IPS-11a (cell line): ENCODE data around the gene ETS1.

Experiments used
- H3K4me3 ChIP-seq: one replicate; pipeline ENCODE4 v1.5.1; 2013; ENCODE audit warnings: low read depth, low read length, control low read depth

Gene ETS1

DNA sequence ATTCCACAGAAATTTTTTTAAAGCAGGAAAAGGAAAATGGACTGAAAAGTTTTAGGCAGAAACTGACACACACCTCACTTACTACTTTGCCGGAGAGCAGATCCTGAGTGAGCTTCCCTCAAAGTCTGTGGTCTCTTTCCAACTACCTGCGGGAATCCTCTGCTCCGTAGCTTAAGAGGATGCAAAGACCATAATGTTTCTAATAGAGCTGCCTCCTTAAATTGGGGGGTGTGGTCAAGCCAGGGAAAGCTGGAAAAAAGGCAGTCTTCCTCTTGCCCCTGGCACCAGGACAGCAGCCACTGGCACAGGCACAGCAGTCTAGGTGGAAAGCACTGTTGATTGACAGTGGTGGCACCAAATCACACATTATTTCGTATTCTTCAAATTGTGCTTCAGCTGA is at the start of gene ETS1:
ETS1 (minus strand) TSS at position 144 of the 400 bp plus-strand sequence. CDS start 14,428 bp downstream, outside the sequence.
- peak within 1 kb of the TSS; percentile 55 for H3K4me3 ChIP-seq

DNA sequence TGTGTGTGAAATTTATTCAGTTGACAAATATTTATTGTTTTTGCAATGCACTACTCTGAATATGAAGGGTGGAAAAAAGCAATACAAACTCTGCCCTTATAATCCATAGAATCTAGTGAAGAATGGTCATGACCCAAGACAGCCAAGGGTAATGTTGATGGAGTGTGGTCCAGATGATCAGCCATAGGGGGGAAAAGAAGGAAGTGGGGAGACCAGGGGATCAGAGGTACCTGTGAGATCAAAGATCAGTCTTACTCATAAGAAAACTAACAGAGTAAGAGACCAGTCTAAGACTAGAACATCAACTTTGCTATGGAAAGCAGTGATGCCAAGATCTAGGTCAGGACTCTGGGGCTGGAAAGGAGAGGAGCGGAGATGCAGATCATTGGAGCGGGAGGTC is 47.0 kb upstream of the ETS1 start:
- H3K4me3 ChIP-seq: no peak overlapping the region

- H3K4me3 ChIP-seq: no peak overlapping the region
These were observed 46.1 kb upstream of the ETS1 start for GRCh38 chr11:128633384-128633965.

DNA sequence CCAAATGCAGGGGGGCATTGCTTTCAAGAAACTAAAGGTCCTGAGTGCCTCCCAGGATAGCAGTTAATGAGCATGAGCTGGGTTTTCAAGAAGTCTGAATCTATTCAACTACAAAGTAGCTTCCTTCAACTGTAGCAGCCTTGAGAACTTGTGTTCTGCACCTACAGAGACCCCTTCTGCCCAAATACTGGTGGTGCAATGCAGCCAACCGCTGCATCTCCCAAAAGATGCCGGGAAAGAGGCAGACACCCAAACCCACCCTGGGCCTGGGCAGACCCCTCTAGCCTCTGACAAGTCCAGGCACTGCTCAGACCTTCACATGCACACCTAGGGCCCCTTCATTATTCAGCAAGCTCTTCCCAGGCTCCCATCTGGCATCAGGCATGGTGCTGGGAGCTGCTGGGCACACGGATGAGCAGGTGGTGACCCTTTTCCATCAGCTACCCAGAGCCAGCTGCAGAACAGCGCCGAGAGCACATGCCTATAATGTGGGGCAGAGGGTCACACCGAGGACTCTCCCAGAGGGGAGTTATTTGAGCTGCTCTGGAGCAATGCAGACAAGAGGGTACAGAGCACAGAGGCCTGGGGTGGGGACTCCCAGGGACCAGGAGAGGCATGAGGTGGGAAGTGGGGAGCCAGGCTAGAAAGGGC is 44.9 kb upstream of the ETS1 start:
- H3K4me3 ChIP-seq: no peak overlapping the region

GRCh38 chr11:128630367-128631230 is 43.2 kb upstream of the ETS1 start:
- no peak overlapping the region for H3K4me3 ChIP-seq

GRCh38 chr11:128629516-128630106 is 42.3 kb upstream of the ETS1 start:
- no peak overlapping the region for H3K4me3 ChIP-seq

GRCh38 chr11:128628686-128629085 is 41.3 kb upstream of the ETS1 start:
- no peak overlapping the region for H3K4me3 ChIP-seq

- no peak overlapping the region for H3K4me3 ChIP-seq
These were observed 40.9 kb upstream of the ETS1 start for GRCh38 chr11:128628325-128628673.

DNA sequence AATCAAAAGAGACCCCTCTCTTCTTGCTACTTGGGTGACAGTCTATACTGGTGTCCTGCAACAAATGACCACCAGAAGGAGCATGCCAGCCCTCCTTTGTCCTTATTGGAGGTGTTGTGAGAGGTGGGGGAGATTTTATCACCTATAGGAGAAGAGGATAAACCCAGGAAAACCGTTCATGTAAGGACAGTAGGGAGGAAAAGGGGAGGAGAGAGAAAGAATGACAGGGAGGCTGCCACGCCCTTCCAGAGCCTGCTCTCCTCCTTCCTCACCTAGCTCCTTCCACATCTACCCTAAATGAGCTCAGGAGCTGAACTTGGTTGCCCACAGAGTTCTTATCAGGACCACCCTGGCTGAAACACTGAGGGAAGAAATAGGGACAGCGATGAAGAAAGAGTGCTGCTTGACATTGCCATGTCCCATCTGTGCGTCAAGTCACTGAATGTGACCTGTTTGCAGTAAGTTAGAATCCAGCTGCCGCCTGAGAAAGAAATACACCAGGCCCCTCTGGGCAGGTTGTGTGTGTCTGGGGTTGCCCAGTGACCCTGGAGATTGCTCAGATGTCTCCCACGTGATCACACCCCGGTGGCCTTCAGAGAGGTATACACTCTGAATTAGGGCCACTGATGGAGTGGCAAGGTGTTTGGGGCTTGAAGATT is 40.4 kb upstream of the ETS1 start:
- no peak overlapping the region for H3K4me3 ChIP-seq

DNA sequence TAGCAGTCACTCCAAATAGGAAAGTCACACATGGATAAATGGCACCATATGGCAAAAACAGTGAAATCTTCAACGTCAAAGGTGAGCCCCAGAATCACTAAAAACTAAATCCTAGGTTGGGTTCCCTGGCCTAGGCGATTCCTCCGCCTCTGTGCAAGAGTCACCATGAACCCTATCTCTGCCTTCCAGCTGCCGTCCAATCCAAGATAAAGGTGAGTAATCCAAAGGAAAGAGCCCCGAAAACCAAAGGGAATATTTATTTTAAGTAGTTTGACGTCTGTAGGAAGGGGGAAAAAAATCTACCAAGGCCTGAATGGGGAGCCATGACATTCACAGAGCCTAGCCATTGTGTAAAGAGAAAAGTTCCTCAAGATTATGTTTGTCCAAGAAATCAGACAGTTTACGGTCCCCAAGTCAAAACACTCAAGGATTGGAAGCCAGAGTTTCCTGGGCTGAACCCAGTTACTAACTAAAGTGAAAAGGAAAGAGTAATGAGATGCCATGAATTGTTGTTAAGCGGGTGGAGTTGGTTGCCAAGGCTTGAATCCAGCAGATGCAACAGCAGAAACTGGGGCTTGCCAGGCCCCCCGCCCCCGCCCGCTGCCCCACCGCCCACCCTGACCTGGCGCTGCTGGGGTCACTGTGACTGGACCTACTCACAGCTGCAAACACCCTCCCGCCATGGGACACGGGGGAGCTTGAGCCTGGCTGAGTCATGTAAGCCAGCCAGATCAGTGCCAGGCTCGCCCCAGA is 39.7 kb upstream of the ETS1 start:
- no peak overlapping the region for H3K4me3 ChIP-seq

GRCh38 chr11:128625746-128626145 is 38.4 kb upstream of the ETS1 start:
- H3K4me3 ChIP-seq: no peak overlapping the region

GRCh38 chr11:128625326-128625725 is 38.0 kb upstream of the ETS1 start:
- no peak overlapping the region for H3K4me3 ChIP-seq

GRCh38 chr11:128624269-128625175 is 37.2 kb upstream of the ETS1 start:
- H3K4me3 ChIP-seq: no peak overlapping the region

DNA sequence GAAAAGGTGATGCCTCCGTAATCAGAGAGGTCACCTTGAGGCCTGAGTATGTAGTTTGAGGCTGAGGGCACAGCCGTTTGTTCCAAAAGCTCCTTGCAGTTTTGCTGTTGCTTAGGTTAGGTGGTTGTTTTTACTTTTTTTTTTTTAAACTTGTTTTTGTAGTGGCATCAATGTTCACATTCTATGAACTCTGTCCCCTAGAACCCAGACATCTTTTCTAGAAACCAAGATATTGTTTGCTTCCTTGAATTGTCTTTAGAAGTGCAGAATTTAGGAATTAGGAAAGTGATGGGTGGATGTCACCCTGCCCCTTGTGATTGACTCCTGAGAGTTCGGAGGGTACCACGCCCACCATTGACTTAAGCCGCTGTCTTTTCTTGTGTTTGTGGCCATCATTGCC is 35.7 kb upstream of the ETS1 start:
- no peak overlapping the region for H3K4me3 ChIP-seq

DNA sequence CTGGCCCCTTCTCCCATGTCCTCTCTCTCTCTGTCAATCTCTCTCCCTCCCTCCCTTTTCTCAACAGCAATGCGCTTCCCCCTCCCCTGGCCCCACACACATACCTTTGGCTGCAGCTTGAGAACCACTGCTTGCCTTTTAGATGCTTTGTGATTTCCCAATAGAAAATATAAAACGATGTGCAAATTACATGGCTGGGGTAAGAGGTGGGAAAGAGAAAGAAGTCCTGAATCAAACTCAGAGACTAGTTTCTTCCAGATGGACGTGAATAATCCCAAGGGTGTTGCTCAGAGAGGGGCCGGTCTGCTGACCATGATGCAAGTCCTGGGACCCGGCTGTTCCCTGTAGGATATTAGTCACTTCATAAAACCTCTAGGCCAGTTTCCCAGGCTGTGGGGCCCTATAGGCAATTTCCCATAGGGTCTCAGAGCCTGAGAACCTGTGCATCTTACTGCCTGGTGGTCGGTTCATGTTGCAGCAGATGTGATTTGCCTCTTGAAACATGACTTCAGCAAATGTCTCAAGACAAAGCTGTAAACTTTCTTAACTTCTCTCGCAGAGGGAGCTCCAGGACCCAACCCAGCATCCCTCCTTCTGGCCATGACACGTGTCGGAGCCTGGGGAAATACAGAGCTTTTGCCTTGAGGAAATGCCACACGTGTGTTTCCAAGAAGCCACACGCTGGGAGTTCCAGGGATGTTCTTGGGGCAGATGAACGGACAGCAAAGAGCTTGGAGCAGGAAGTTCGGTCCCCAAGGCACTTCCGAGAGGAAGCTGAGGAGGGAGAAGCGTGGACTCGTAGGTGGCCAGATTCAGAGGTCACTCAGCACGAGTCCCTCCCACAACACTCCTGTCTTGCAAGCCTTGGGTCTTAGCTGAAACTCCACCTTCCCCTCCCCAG is 34.5 kb upstream of the ETS1 start:
- no peak overlapping the region for H3K4me3 ChIP-seq

- H3K4me3 ChIP-seq: no peak overlapping the region
These were observed 33.1 kb upstream of the ETS1 start for GRCh38 chr11:128620309-128621100.

DNA sequence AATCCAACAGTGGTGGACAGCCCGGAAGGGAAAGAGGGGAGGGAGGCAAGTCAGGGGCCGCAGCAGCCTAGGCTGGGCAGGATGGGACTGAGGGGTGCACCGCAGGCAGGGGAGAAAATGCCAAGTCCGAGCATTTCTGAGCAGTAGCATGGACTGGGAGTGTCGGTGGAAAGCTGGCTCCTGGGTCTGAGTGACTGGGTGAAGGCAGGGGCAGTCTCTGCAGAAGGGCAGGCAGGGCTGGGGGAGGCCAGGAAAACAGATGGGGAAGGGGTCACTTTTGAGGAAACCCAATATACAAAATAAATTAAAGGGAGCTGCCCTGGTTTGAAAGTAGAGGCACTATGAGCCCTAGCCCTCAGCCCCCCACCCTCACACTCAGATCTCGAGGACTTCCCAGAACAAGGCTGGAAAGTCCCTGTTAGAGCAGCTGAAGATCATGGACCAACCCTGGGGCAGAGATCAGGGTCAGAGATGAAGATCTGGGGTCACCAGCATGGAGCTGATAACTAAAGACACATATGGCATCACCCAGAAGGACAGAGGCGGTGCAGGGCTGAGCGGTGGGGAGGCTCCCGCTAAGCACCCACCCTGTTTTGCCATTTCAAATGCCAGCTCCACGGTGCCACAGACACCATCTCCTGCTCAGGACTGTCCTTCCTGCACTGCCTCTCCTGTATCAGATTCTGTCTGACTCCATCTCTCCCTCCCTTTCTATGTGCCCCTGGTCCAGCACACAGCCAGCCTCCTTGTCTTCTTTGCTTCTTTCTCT is 32.4 kb upstream of the ETS1 start:
- no peak overlapping the region for H3K4me3 ChIP-seq
